Activated CD8-positive, alpha-beta T cell treated with anti-CD3 and anti-CD28 coated beads for 36 hours (primary cell): Measurements from ENCODE around the gene SLC39A11. TPM values are rescaled to one million over a fixed set of nuclear protein-coding genes. Genes with fewer than 3 reads are reported as not detected.

Experiments used
- ATAC-seq: fragments of 200-7000 bp; cut with Tn5 transposase; one replicate; pipeline ENCODE4 v1.10.0; 2021; ENCODE audit warnings: mild to moderate bottlenecking, moderate library complexity
- CTCF ChIA-PET: fragments of 350-600 bp; sonication (Branson Sonifier 250); formaldehyde crosslinking; loops from one replicate; lab custom pipeline; 2021; ENCODE audit warnings: antibody characterized with exemption; lab: Charles Lee
- POLR2A ChIA-PET: fragments of 350-600 bp; sonication (Branson Sonifier 250); formaldehyde crosslinking; loops from one replicate; lab custom pipeline; 2021; ENCODE audit warnings: antibody characterized with exemption; lab: Charles Lee
- DNase-seq: peaks from one replicate; pipeline ENCODE4 v3.0.0-alpha.2; 2020
- H3K27ac Mint-ChIP-seq: one replicate; pipeline ENCODE4 v1.8.0; 2021; ENCODE audit warnings: mild to moderate bottlenecking, mixed read lengths
- H3K27me3 Mint-ChIP-seq: one replicate; pipeline ENCODE4 v1.8.0; 2021; ENCODE audit warnings: mixed read lengths
- H3K36me3 Mint-ChIP-seq: one replicate; pipeline ENCODE4 v1.8.0; 2021; ENCODE audit warnings: low read depth, mixed read lengths
- H3K4me1 Mint-ChIP-seq: one replicate; pipeline ENCODE4 v1.8.0; 2021; ENCODE audit warnings: low read depth, mixed read lengths
- H3K4me3 Mint-ChIP-seq: one replicate; pipeline ENCODE4 v1.8.0; 2021; ENCODE audit warnings: mild to moderate bottlenecking, moderate library complexity, mixed read lengths
- H3K9me3 Mint-ChIP-seq: one replicate; pipeline ENCODE4 v1.8.0; 2021; ENCODE audit warnings: mixed read lengths
- CTCF ChIP-seq: fragments of 200-600 bp; IDR thresholded peaks from one replicate; pipeline ENCODE4 v1.8.0; 2022; ENCODE audit warnings: antibody characterized with exemption, mild to moderate bottlenecking
- intact Hi-C: fragments of 100-400 bp; cut with micrococcal nuclease; formaldehyde crosslinking; loops from one replicate; pipeline ENCODE4 v1.10.0; 2022
- total RNA-seq, 2 experiments: library from RNA; stranded (reverse); gene quantifications; one replicate each; pipeline ENCODE4 v1.2.3, GENCODE V29; 2021

SLC39A11 gene
- total RNA-seq, 2 experiments from 2014 or later = 14.4 to 14.9 TPM

GRCh38 chr17:72985882-72986720, 106.4 kb downstream of the SLC39A11 start:
- Mint-ChIP-seq H3K27me3 (no peaks in the 10 kb centered on the region), H3K27ac (no peak overlapping the region), H3K36me3 (no peaks in the 10 kb centered on the region), H3K4me1 (peaks cover 2% of the 10 kb centered on the region), H3K4me3 (no peak overlapping the region), H3K9me3 (no peaks in the 10 kb centered on the region)
- ChIA-PET POLR2A (no interaction called here), CTCF (interaction anchor here (0.7 to 3.3 kb wide), 35 partner anchors 9 to 429 kb away, joined by 3 to 27 read pairs (median 5); partner anchors contain the start of gene SSTR2)
- DNase-seq = peak; percentile 68
- peak; percentile 77 for ATAC-seq
- intact Hi-C loops = loop anchor here (5.0 to 10.0 kb wide), 3 partner anchors 171 to 379 kb away; no protein-coding TSS in a partner anchor
- TF ChIP-seq CTCF = peak; percentile 76

- Mint-ChIP-seq H3K4me1 (peaks cover 2% of the 10 kb centered on the region), H3K4me3 (no peak overlapping the region), H3K27ac (no peak overlapping the region), H3K36me3 (no peaks in the 10 kb centered on the region), H3K9me3 (no peaks in the 10 kb centered on the region), H3K27me3 (no peaks in the 10 kb centered on the region)
- ChIA-PET POLR2A (no interaction called here), CTCF (interaction anchor here (1.1 to 3.3 kb wide), 8 partner anchors 8 to 428 kb away, joined by 3 to 18 read pairs (median 12); partner anchors contain the start of gene SSTR2)
- DNase-seq = no peak
- TF ChIP-seq CTCF = no peak
- intact Hi-C loops = loop anchor here (5.0 to 10.0 kb wide), 3 partner anchors 172 to 380 kb away; no protein-coding TSS in a partner anchor
- ATAC-seq = no peak
These were observed 107.6 kb downstream of the SLC39A11 start for GRCh38 chr17:72984926-72985325.

- H3K27me3 Mint-ChIP-seq = no peaks in the 10 kb centered on the region
- ATAC-seq = no peak
- no peaks in the 10 kb centered on the region for H3K9me3 Mint-ChIP-seq
- intact Hi-C loops = loop anchor here (10.0 kb wide), 2 partner anchors 260 to 380 kb away; no protein-coding TSS in a partner anchor
- CTCF ChIA-PET = interaction anchor here (3.3 kb wide), 1 partner anchor 428 kb away, joined by 13 read pairs; no protein-coding TSS in a partner anchor
- no peak overlapping the region for H3K27ac Mint-ChIP-seq
- no peak for DNase-seq
- no peak for TF ChIP-seq CTCF
- H3K4me3 Mint-ChIP-seq = no peak overlapping the region
- H3K36me3 Mint-ChIP-seq = no peaks in the 10 kb centered on the region
- H3K4me1 Mint-ChIP-seq = peaks cover 2% of the 10 kb centered on the region
- POLR2A ChIA-PET = no interaction called here
These were observed 108.2 kb downstream of the SLC39A11 start for GRCh38 chr17:72984145-72984925.

GRCh38 chr17:72982680-72983079, 109.8 kb downstream of the SLC39A11 start:
- Mint-ChIP-seq H3K4me1 (peaks cover 10% of the 10 kb centered on the region), H3K27me3 (no peaks in the 10 kb centered on the region), H3K27ac (no peak overlapping the region), H3K9me3 (no peaks in the 10 kb centered on the region), H3K4me3 (no peak overlapping the region), H3K36me3 (no peaks in the 10 kb centered on the region)
- DNase-seq = no peak
- no peak for TF ChIP-seq CTCF
- intact Hi-C loops = loop anchor here (10.0 kb wide), 2 partner anchors 258 to 382 kb away; no protein-coding TSS in a partner anchor
- ChIA-PET CTCF (interaction anchor here (1.1 to 1.6 kb wide), 2 partner anchors 256 to 426 kb away, joined by 3 to 7 read pairs; no protein-coding TSS in a partner anchor), POLR2A (no interaction called here)
- ATAC-seq = no peak
